ENCODE data around the gene DNMT3A. TPM values are rescaled to one million over a fixed set of nuclear protein-coding genes. Genes with fewer than 3 reads are reported as not detected.

The DNMT3A gene
- total and polyA plus RNA-seq, 10 donors, result 9.0 to 64.6 (median 33.2) TPM

- Histone ChIP-seq H3K4me3 (peak overlapping the region in 7 of 8 donors; percentile 33 to 73 (median 46)), H3K9me3 (no peaks in the 10 kb centered on the region), H3K4me1 (peaks cover 0 to 31% (median 15%) of the 10 kb centered on the region in 6 donors), H3K27ac (peak overlapping the region in 7 of 8 donors; percentile 84 to 93 (median 88)), H3K27me3 (replicated peaks in 1 of 7) (no peaks in the 10 kb centered on the region), H3K36me3 (no peaks in the 10 kb centered on the region)
- WGBS, 5 donors, result 50 to 60% (median 57%) methylated on average over 29 to 34 of the region's 34 CpGs
- no peak for TF ChIP-seq CTCF (IDR thresholded peaks at IDR 0.05 in 8 of 11, conservative IDR thresholded peaks at IDR 0.05 in 3 of 11)
- no peak for TF ChIP-seq POLR2AphosphoS5 (IDR thresholded peaks at IDR 0.05)
- TF ChIP-seq POLR2A (IDR thresholded peaks at IDR 0.05), result no peak
- intact Hi-C loops (cut with DNase I; ENCODE audit: low total_unique reads), result loop anchor here (10.0 kb wide), 1 partner anchor 163 kb away; no protein-coding TSS in a partner anchor
- DNase-seq, result peak; percentile 85
These were observed 19.7 kb upstream of the DNMT3A start for GRCh38 chr2:25361261-25362048.

GRCh38 chr2:25358836-25359235 lies 17.1 kb upstream of the DNMT3A start:
- no peak for DNase-seq
- peaks cover 0 to 25% (median 15%) of the 10 kb centered on the region in 6 donors for H3K4me1 ChIP-seq
- no peaks in the 10 kb centered on the region for H3K27me3 ChIP-seq (replicated peaks in 1 of 7)
- intact Hi-C loops (cut with DNase I; ENCODE audit: low total_unique reads), result no loop called here
- no peaks in the 10 kb centered on the region for H3K36me3 ChIP-seq
- no peaks in the 10 kb centered on the region for H3K9me3 ChIP-seq
- TF ChIP-seq POLR2A (IDR thresholded peaks at IDR 0.05), result no peak
- TF ChIP-seq POLR2AphosphoS5 (IDR thresholded peaks at IDR 0.05), result no peak
- TF ChIP-seq CTCF (IDR thresholded peaks at IDR 0.05 in 8 of 11, conservative IDR thresholded peaks at IDR 0.05 in 3 of 11), result no peak
- 86 to 95% (median 89%) methylated on average over 8 of the region's 8 CpGs for WGBS, 5 donors
- no peak overlapping the region for H3K4me3 ChIP-seq
- H3K27ac ChIP-seq, result no peak overlapping the region

GRCh38 chr2:25358249-25358815 lies 16.6 kb upstream of the DNMT3A start:
- Histone ChIP-seq H3K4me1 (peaks cover 0 to 20% (median 15%) of the 10 kb centered on the region in 6 donors), H3K4me3 (no peak overlapping the region), H3K27ac (no peak overlapping the region), H3K9me3 (no peaks in the 10 kb centered on the region), H3K27me3 (replicated peaks in 1 of 7) (no peaks in the 10 kb centered on the region), H3K36me3 (no peaks in the 10 kb centered on the region)
- intact Hi-C loops (cut with DNase I; ENCODE audit: low total_unique reads), result no loop called here
- TF ChIP-seq CTCF (IDR thresholded peaks at IDR 0.05 in 8 of 11, conservative IDR thresholded peaks at IDR 0.05 in 3 of 11) (no peak), POLR2A (IDR thresholded peaks at IDR 0.05) (no peak), POLR2AphosphoS5 (IDR thresholded peaks at IDR 0.05) (no peak)
- DNase-seq, result peak; percentile 56
- 82 to 94% (median 94%) methylated on average over 6 of the region's 6 CpGs for WGBS, 5 donors

- no peaks in the 10 kb centered on the region for H3K27me3 ChIP-seq (replicated peaks in 1 of 7)
- H3K4me1 ChIP-seq, result peaks cover 0 to 1% (median 0%) of the 10 kb centered on the region in 6 donors
- no peak for DNase-seq
- no peaks in the 10 kb centered on the region for H3K9me3 ChIP-seq
- H3K4me3 ChIP-seq, result no peak overlapping the region
- no peaks in the 10 kb centered on the region for H3K36me3 ChIP-seq
- 29 to 65% (median 47%) methylated on average over 4 of the region's 4 CpGs for WGBS, 5 donors
- no peak for TF ChIP-seq POLR2A (IDR thresholded peaks at IDR 0.05)
- no peak for TF ChIP-seq POLR2AphosphoS5 (IDR thresholded peaks at IDR 0.05)
- no peak for TF ChIP-seq CTCF (IDR thresholded peaks at IDR 0.05 in 8 of 11, conservative IDR thresholded peaks at IDR 0.05 in 3 of 11)
- no peak overlapping the region for H3K27ac ChIP-seq
- intact Hi-C loops (cut with DNase I; ENCODE audit: low total_unique reads), result no loop called here
These were observed 14.4 kb upstream of the DNMT3A start for GRCh38 chr2:25356088-25356487.
